ENCODE measurements around the gene MIAT.
A peak's percentile ranks its signal among the peaks of the same experiment; 100 is the strongest.
"Not testable (repeated sequence)": the region's sequence is repeated elsewhere in the genome, so short reads cannot be mapped to it uniquely, and the experiment has no call there.

MIAT gene

GRCh38 chr22:26656891-26657851 is at the start of gene MIAT:
Gene MIAT, plus strand, starts transcription at chr22:26657588.
- peaks cover 5% of the 10 kb centered on the region for H3K4me1 ChIP-seq (ENCODE audit: control insufficient read depth, insufficient read depth, low read length, unreplicated experiment)
- H3K27ac ChIP-seq (ENCODE audit: low read depth, low read length) = no peak within 1 kb of the TSS
- H3K4me3 ChIP-seq (ENCODE audit: low read depth, low read length) = peak within 1 kb of the TSS; percentile 66
- no peaks in the 10 kb centered on the region for H3K36me3 ChIP-seq (ENCODE audit: insufficient read depth, low read length)
- no peaks in the 10 kb centered on the region for H3K79me2 ChIP-seq (ENCODE audit: control insufficient read depth, insufficient read depth, low read length, unreplicated experiment)
- H3K27me3 ChIP-seq (ENCODE audit: insufficient read depth, low read length) = peaks cover 39% of the 10 kb centered on the region
- H2AFZ ChIP-seq (ENCODE audit: low read length, unreplicated experiment) = no peak within 1 kb of the TSS

GRCh38 chr22:26608129-26608528 is 49.3 kb upstream of the MIAT start:
- Histone ChIP-seq H3K4me3 (ENCODE audit: low read depth, low read length) (no peak overlapping the region), H3K79me2 (ENCODE audit: control insufficient read depth, insufficient read depth, low read length, unreplicated experiment) (no peaks in the 10 kb centered on the region), H3K4me1 (ENCODE audit: control insufficient read depth, insufficient read depth, low read length, unreplicated experiment) (peaks cover 10% of the 10 kb centered on the region), H3K27me3 (ENCODE audit: insufficient read depth, low read length) (0 out of 2 replicates have a peak, but pooled peaks cover 5% of the 10 kb centered on the region), H2AFZ (ENCODE audit: low read length, unreplicated experiment) (no peak overlapping the region), H3K36me3 (ENCODE audit: insufficient read depth, low read length) (no peaks in the 10 kb centered on the region), H3K27ac (ENCODE audit: low read depth, low read length) (no peak overlapping the region)

- H3K27ac ChIP-seq (ENCODE audit: low read depth, low read length) = no peak overlapping the region
- no peaks in the 10 kb centered on the region for H3K79me2 ChIP-seq (ENCODE audit: control insufficient read depth, insufficient read depth, low read length, unreplicated experiment)
- 0 out of 2 replicates have a peak, but pooled peaks cover 6% of the 10 kb centered on the region for H3K27me3 ChIP-seq (ENCODE audit: insufficient read depth, low read length)
- no peaks in the 10 kb centered on the region for H3K36me3 ChIP-seq (ENCODE audit: insufficient read depth, low read length)
- H2AFZ ChIP-seq (ENCODE audit: low read length, unreplicated experiment) = no peak overlapping the region
- H3K4me1 ChIP-seq (ENCODE audit: control insufficient read depth, insufficient read depth, low read length, unreplicated experiment) = peaks cover 10% of the 10 kb centered on the region
- no peak overlapping the region for H3K4me3 ChIP-seq (ENCODE audit: low read depth, low read length)
Observed at GRCh38 chr22:26609287-26609686, 48.1 kb upstream of the MIAT start.

GRCh38 chr22:26610072-26610958 is 47.1 kb upstream of the MIAT start:
- H3K4me3 ChIP-seq (ENCODE audit: low read depth, low read length) = no peak overlapping the region
- no peaks in the 10 kb centered on the region for H3K79me2 ChIP-seq (ENCODE audit: control insufficient read depth, insufficient read depth, low read length, unreplicated experiment)
- H3K27ac ChIP-seq (ENCODE audit: low read depth, low read length) = no peak overlapping the region; the same call in 1 of the 2 replicates
- H3K4me1 ChIP-seq (ENCODE audit: control insufficient read depth, insufficient read depth, low read length, unreplicated experiment) = peaks cover 10% of the 10 kb centered on the region
- no peak overlapping the region for H2AFZ ChIP-seq (ENCODE audit: low read length, unreplicated experiment)
- H3K36me3 ChIP-seq (ENCODE audit: insufficient read depth, low read length) = no peaks in the 10 kb centered on the region
- 0 out of 2 replicates have a peak, but pooled peaks cover 6% of the 10 kb centered on the region for H3K27me3 ChIP-seq (ENCODE audit: insufficient read depth, low read length)

GRCh38 chr22:26610996-26611395 is 46.4 kb upstream of the MIAT start:
- Histone ChIP-seq H3K4me1 (ENCODE audit: control insufficient read depth, insufficient read depth, low read length, unreplicated experiment) (peaks cover 10% of the 10 kb centered on the region), H3K36me3 (ENCODE audit: insufficient read depth, low read length) (no peaks in the 10 kb centered on the region), H3K79me2 (ENCODE audit: control insufficient read depth, insufficient read depth, low read length, unreplicated experiment) (no peaks in the 10 kb centered on the region), H3K27ac (ENCODE audit: low read depth, low read length) (no peak overlapping the region), H3K27me3 (ENCODE audit: insufficient read depth, low read length) (0 out of 2 replicates have a peak, but pooled peaks cover 6% of the 10 kb centered on the region), H3K4me3 (ENCODE audit: low read depth, low read length) (no peak overlapping the region), H2AFZ (ENCODE audit: low read length, unreplicated experiment) (no peak overlapping the region)

GRCh38 chr22:26612652-26613051 is 44.7 kb upstream of the MIAT start:
- peaks cover 6% of the 10 kb centered on the region for H3K4me1 ChIP-seq (ENCODE audit: control insufficient read depth, insufficient read depth, low read length, unreplicated experiment)
- 0 out of 2 replicates have a peak, but pooled peaks cover 6% of the 10 kb centered on the region for H3K27me3 ChIP-seq (ENCODE audit: insufficient read depth, low read length)
- H3K36me3 ChIP-seq (ENCODE audit: insufficient read depth, low read length) = no peaks in the 10 kb centered on the region
- no peak overlapping the region for H3K4me3 ChIP-seq (ENCODE audit: low read depth, low read length)
- H3K79me2 ChIP-seq (ENCODE audit: control insufficient read depth, insufficient read depth, low read length, unreplicated experiment) = no peaks in the 10 kb centered on the region
- H3K27ac ChIP-seq (ENCODE audit: low read depth, low read length) = no peak overlapping the region
- H2AFZ ChIP-seq (ENCODE audit: low read length, unreplicated experiment) = no peak overlapping the region

- not testable (repeated sequence) for H3K79me2 ChIP-seq (ENCODE audit: control insufficient read depth, insufficient read depth, low read length, unreplicated experiment); H3K27me3 ChIP-seq (ENCODE audit: insufficient read depth, low read length); H3K4me1 ChIP-seq (ENCODE audit: control insufficient read depth, insufficient read depth, low read length, unreplicated experiment); H3K4me3 ChIP-seq (ENCODE audit: low read depth, low read length); H3K27ac ChIP-seq (ENCODE audit: low read depth, low read length); H2AFZ ChIP-seq (ENCODE audit: low read length, unreplicated experiment); H3K36me3 ChIP-seq (ENCODE audit: insufficient read depth, low read length)
Observed at GRCh38 chr22:26613753-26614152, 43.6 kb upstream of the MIAT start.

- no peak overlapping the region for H2AFZ ChIP-seq (ENCODE audit: low read length, unreplicated experiment)
- H3K4me1 ChIP-seq (ENCODE audit: control insufficient read depth, insufficient read depth, low read length, unreplicated experiment) = peaks cover 6% of the 10 kb centered on the region
- no peaks in the 10 kb centered on the region for H3K36me3 ChIP-seq (ENCODE audit: insufficient read depth, low read length)
- no peak overlapping the region for H3K27ac ChIP-seq (ENCODE audit: low read depth, low read length)
- 0 out of 2 replicates have a peak, but pooled peaks cover 6% of the 10 kb centered on the region for H3K27me3 ChIP-seq (ENCODE audit: insufficient read depth, low read length)
- H3K79me2 ChIP-seq (ENCODE audit: control insufficient read depth, insufficient read depth, low read length, unreplicated experiment) = no peaks in the 10 kb centered on the region
- H3K4me3 ChIP-seq (ENCODE audit: low read depth, low read length) = no peak overlapping the region
Observed at GRCh38 chr22:26614322-26614721, 43.1 kb upstream of the MIAT start.

- Histone ChIP-seq H2AFZ (ENCODE audit: low read length, unreplicated experiment) (no peak overlapping the region), H3K4me1 (ENCODE audit: control insufficient read depth, insufficient read depth, low read length, unreplicated experiment) (peaks cover 1% of the 10 kb centered on the region)
Observed at GRCh38 chr22:26615149-26615548, 42.2 kb upstream of the MIAT start.

GRCh38 chr22:26615830-26616435 is 41.5 kb upstream of the MIAT start:
- Histone ChIP-seq H3K36me3 (ENCODE audit: insufficient read depth, low read length) (no peaks in the 10 kb centered on the region), H3K4me1 (ENCODE audit: control insufficient read depth, insufficient read depth, low read length, unreplicated experiment) (no peaks in the 10 kb centered on the region), H3K27ac (ENCODE audit: low read depth, low read length) (no peak overlapping the region), H3K79me2 (ENCODE audit: control insufficient read depth, insufficient read depth, low read length, unreplicated experiment) (no peaks in the 10 kb centered on the region), H2AFZ (ENCODE audit: low read length, unreplicated experiment) (no peak overlapping the region), H3K27me3 (ENCODE audit: insufficient read depth, low read length) (0 out of 2 replicates have a peak, but pooled peaks cover 6% of the 10 kb centered on the region), H3K4me3 (ENCODE audit: low read depth, low read length) (no peak overlapping the region)

More at GRCh38 chr22:26615149-26615548, 42.2 kb upstream of the MIAT start:
- Histone ChIP-seq H3K36me3 (ENCODE audit: insufficient read depth, low read length) (no peaks in the 10 kb centered on the region), H3K27ac (ENCODE audit: low read depth, low read length) (no peak overlapping the region), H3K27me3 (ENCODE audit: insufficient read depth, low read length) (0 out of 2 replicates have a peak, but pooled peaks cover 6% of the 10 kb centered on the region), H3K4me3 (ENCODE audit: low read depth, low read length) (no peak overlapping the region), H3K79me2 (ENCODE audit: control insufficient read depth, insufficient read depth, low read length, unreplicated experiment) (no peaks in the 10 kb centered on the region)
